Neural progenitor cell (in vitro differentiated cells): ENCODE measurements around the gene RNU2-1.
"Not testable (repeated sequence)": the region's sequence is repeated elsewhere in the genome, so short reads cannot be mapped to it uniquely, and the experiment has no call there.

Experiments
- EZH2 ChIP-seq: fragments of 200-600 bp; sonication (generic); IDR thresholded peaks from 2 replicates; pipeline ENCODE4 v1.6.1; 2017; ENCODE audit warnings: antibody characterized with exemption, mild to moderate bottlenecking, moderate library complexity
- TF ChIP-seq, protein P1 (sequence below): fragments of 200-600 bp; sonication (generic); IDR thresholded peaks from 2 replicates; pipeline ENCODE4 v1.5.1; 2017; ENCODE audit warnings: antibody characterized with exemption, mild to moderate bottlenecking

DNA sequence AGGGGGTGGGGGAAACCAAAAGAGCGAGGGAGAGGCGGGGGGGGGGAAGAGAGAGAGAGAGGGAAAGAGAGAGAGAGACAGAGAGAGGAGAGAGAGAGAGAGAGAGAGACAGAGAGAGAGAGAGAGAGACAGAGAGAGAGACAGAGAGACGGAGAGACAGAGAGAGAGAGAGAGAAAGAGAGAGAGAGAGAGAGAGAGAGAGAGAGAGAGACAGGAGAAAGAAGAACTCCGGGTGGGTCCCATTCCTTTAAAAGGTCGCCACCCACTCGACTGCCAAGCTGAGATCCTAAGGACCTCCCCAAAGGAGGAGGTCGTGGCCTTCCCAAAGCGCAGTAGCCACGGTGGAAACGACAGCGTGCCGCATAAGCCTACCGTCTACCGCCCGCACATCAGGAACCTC is 514 bp downstream of the RNU2-1 start:
- TF ChIP-seq, protein P1, sequence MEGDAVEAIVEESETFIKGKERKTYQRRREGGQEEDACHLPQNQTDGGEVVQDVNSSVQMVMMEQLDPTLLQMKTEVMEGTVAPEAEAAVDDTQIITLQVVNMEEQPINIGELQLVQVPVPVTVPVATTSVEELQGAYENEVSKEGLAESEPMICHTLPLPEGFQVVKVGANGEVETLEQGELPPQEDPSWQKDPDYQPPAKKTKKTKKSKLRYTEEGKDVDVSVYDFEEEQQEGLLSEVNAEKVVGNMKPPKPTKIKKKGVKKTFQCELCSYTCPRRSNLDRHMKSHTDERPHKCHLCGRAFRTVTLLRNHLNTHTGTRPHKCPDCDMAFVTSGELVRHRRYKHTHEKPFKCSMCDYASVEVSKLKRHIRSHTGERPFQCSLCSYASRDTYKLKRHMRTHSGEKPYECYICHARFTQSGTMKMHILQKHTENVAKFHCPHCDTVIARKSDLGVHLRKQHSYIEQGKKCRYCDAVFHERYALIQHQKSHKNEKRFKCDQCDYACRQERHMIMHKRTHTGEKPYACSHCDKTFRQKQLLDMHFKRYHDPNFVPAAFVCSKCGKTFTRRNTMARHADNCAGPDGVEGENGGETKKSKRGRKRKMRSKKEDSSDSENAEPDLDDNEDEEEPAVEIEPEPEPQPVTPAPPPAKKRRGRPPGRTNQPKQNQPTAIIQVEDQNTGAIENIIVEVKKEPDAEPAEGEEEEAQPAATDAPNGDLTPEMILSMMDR = not testable (repeated sequence)
- not testable (repeated sequence) for TF ChIP-seq EZH2
